ENCODE measurements around the gene PIGZ. TPM values are rescaled to one million over a fixed set of nuclear protein-coding genes. Genes with fewer than 3 reads are reported as not detected.

PIGZ gene
- polyA plus RNA-seq, 1 experiment: 7.0 TPM

GRCh38 chr3:196938576-196938975, 30.1 kb downstream of the PIGZ start:
- H3K36me3 ChIP-seq (ENCODE audit: control insufficient read depth, insufficient read depth, low read length): peaks cover 9% of the 10 kb centered on the region

GRCh38 chr3:196938124-196938523, 30.5 kb downstream of the PIGZ start:
- no peak for DNase-seq (ENCODE audit: low read depth)
- no peak for TF ChIP-seq CTCF (IDR thresholded peaks at IDR 0.05; ENCODE audit: insufficient read depth, low read depth, low read length)
- peaks cover 9% of the 10 kb centered on the region for H3K36me3 ChIP-seq (ENCODE audit: control insufficient read depth, insufficient read depth, low read length)

More at GRCh38 chr3:196938576-196938975, 30.1 kb downstream of the PIGZ start:
- no peak overlapping the region for H3K4me3 ChIP-seq (ENCODE audit: low read depth, low read length)
- POLR2A ChIA-PET: no interaction called here
- no peaks in the 10 kb centered on the region for H3K27me3 ChIP-seq (ENCODE audit: control insufficient read depth, insufficient read depth, low read length)
- CTCF ChIA-PET: no interaction called here
- DNase-seq (ENCODE audit: low read depth): no peak
- no peak for TF ChIP-seq CTCF (IDR thresholded peaks at IDR 0.05; ENCODE audit: insufficient read depth, low read depth, low read length)

GRCh38 chr3:196936288-196936687, 32.3 kb downstream of the PIGZ start:
- TF ChIP-seq CTCF (IDR thresholded peaks at IDR 0.05; ENCODE audit: insufficient read depth, low read depth, low read length): no peak
- Histone ChIP-seq H3K4me3 (ENCODE audit: low read depth, low read length) (no peak overlapping the region), H3K36me3 (ENCODE audit: control insufficient read depth, insufficient read depth, low read length) (peaks cover 12% of the 10 kb centered on the region), H3K27me3 (ENCODE audit: control insufficient read depth, insufficient read depth, low read length) (no peaks in the 10 kb centered on the region)
- POLR2A ChIA-PET: no interaction called here
- no peak for DNase-seq (ENCODE audit: low read depth)
- CTCF ChIA-PET: no interaction called here

More at GRCh38 chr3:196938124-196938523, 30.5 kb downstream of the PIGZ start:
- CTCF ChIA-PET: no interaction called here
- POLR2A ChIA-PET: no interaction called here
- Histone ChIP-seq H3K27me3 (ENCODE audit: control insufficient read depth, insufficient read depth, low read length) (no peaks in the 10 kb centered on the region), H3K4me3 (ENCODE audit: low read depth, low read length) (no peak overlapping the region)

- Histone ChIP-seq H3K4me3 (ENCODE audit: low read depth, low read length) (no peak overlapping the region), H3K36me3 (ENCODE audit: control insufficient read depth, insufficient read depth, low read length) (peaks cover 13% of the 10 kb centered on the region), H3K27me3 (ENCODE audit: control insufficient read depth, insufficient read depth, low read length) (no peaks in the 10 kb centered on the region)
- POLR2A ChIA-PET: no interaction called here
- no peak for TF ChIP-seq CTCF (IDR thresholded peaks at IDR 0.05; ENCODE audit: insufficient read depth, low read depth, low read length)
- DNase-seq (ENCODE audit: low read depth): no peak
- CTCF ChIA-PET: interaction anchor here (0.6 kb wide), 1 partner anchor 30 kb away, joined by 3 read pairs; no protein-coding TSS in a partner anchor
Measured at GRCh38 chr3:196932600-196932999, 36.0 kb downstream of the PIGZ start.

- Histone ChIP-seq H3K27me3 (ENCODE audit: control insufficient read depth, insufficient read depth, low read length) (no peaks in the 10 kb centered on the region), H3K4me3 (ENCODE audit: low read depth, low read length) (no peak overlapping the region), H3K36me3 (ENCODE audit: control insufficient read depth, insufficient read depth, low read length) (peaks cover 10% of the 10 kb centered on the region)
- TF ChIP-seq CTCF (IDR thresholded peaks at IDR 0.05; ENCODE audit: insufficient read depth, low read depth, low read length): no peak
- CTCF ChIA-PET: no interaction called here
- DNase-seq (ENCODE audit: low read depth): no peak
- POLR2A ChIA-PET: no interaction called here
Measured at GRCh38 chr3:196931828-196932587, 36.6 kb downstream of the PIGZ start.

Measured in BJ (cell line).